Measurements from ENCODE around the gene ITM2C.

ITM2C gene

DNA sequence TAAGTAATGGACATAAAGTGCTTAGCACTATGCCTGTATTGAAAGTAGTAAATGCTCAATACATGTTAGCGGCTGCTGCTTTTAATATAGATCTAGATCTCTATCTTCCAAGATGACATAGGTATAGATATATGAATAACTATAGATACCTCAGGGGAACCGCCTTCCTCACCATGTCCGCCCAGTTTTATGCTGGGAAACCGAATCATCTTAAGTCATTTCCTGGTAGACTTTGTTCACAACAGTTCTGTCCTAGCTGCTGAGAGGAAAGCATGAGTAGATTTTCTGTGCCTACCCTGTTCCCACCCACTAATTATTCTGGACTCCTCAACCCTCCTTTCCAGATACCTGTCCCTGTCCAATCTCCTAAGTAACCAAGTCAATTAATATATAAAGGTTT lies 21.6 kb upstream of the ITM2C start:
- H2BK12ac ChIP-seq (ENCODE audit: low read length) = no peak overlapping the region
- no peak overlapping the region for H4K91ac ChIP-seq (ENCODE audit: low read depth, low read length, poor library complexity)
- no peak overlapping the region for H2AFZ ChIP-seq (ENCODE audit: low read length)
- H3K4me3 ChIP-seq (ENCODE audit: low read length in 2 of 2) = no peak overlapping the region
- H3K4ac ChIP-seq (ENCODE audit: low read length) = no peak overlapping the region
- no peak overlapping the region for H2AK5ac ChIP-seq (ENCODE audit: low read depth, low read length)
- H3K14ac ChIP-seq (ENCODE audit: low read length) = no peak overlapping the region
- no CpG with 5 or more reads among the region's 4 CpGs for WGBS, 2 donors (ENCODE audit: extremely low coverage in 2 of 2, insufficient read length in 2 of 2, insufficient replicate concordance in 1 of 2)
- H4K8ac ChIP-seq (ENCODE audit: low read depth, low read length) = no peak overlapping the region
- H3K4me1 ChIP-seq (ENCODE audit: control insufficient read depth in 2 of 2, insufficient read depth in 1 of 2, low read depth in 1 of 2, low read length in 2 of 2) = no peaks in the 10 kb centered on the region
- H3K27me3 ChIP-seq (ENCODE audit: control insufficient read depth in 3 of 3, insufficient read depth in 3 of 3, low read depth in 1 of 3, low read length in 3 of 3) = no peaks in the 10 kb centered on the region
- H3K79me1 ChIP-seq (ENCODE audit: low read depth, low read length) = no peaks in the 10 kb centered on the region
- H3K4me2 ChIP-seq (ENCODE audit: insufficient read depth, low read length, poor library complexity, severe bottlenecking) = no peak overlapping the region
- H3K36me3 ChIP-seq (replicated peaks in 1 of 2; ENCODE audit: control insufficient read depth in 2 of 2, insufficient read depth in 2 of 2, low read length in 2 of 2) = no peaks in the 10 kb centered on the region
- no peak for DNase-seq (ENCODE audit: low spot score)
- H2BK120ac ChIP-seq (ENCODE audit: low read depth, low read length) = no peak overlapping the region
- H3K9ac ChIP-seq (ENCODE audit: low read depth, low read length, poor library complexity) = no peak overlapping the region
- no peak overlapping the region for H2BK15ac ChIP-seq (ENCODE audit: low read length)
- H3K23ac ChIP-seq (ENCODE audit: low read depth, low read length, poor library complexity) = no peak overlapping the region
- H3K18ac ChIP-seq (ENCODE audit: low read length) = no peak overlapping the region
- no peak overlapping the region for H2BK5ac ChIP-seq (ENCODE audit: low read length)
- no peak overlapping the region for H3K27ac ChIP-seq (replicated peaks; ENCODE audit: low read length)
- H3K9me3 ChIP-seq (replicated peaks in 1 of 2; ENCODE audit: control insufficient read depth in 2 of 2, insufficient read depth in 1 of 2, low read depth in 1 of 2, low read length in 2 of 2) = peaks cover 2 to 9% of the 10 kb centered on the region in 2 donors

GRCh38 chr2:230846360-230846759 lies 18.4 kb upstream of the ITM2C start:
- Histone ChIP-seq H3K36me3 (replicated peaks in 1 of 2; ENCODE audit: control insufficient read depth in 2 of 2, insufficient read depth in 2 of 2, low read length in 2 of 2) (no peaks in the 10 kb centered on the region), H3K18ac (ENCODE audit: low read length) (no peak overlapping the region), H3K27me3 (ENCODE audit: control insufficient read depth in 3 of 3, insufficient read depth in 3 of 3, low read depth in 1 of 3, low read length in 3 of 3) (no peaks in the 10 kb centered on the region), H3K9me3 (replicated peaks in 1 of 2; ENCODE audit: control insufficient read depth in 2 of 2, insufficient read depth in 1 of 2, low read depth in 1 of 2, low read length in 2 of 2) (peaks cover 0 to 6% of the 10 kb centered on the region in 2 donors), H3K27ac (replicated peaks; ENCODE audit: low read length) (no peak overlapping the region), H3K14ac (ENCODE audit: low read length) (no peak overlapping the region), H2BK15ac (ENCODE audit: low read length) (no peak overlapping the region), H3K4me3 (ENCODE audit: low read length in 2 of 2) (no peak overlapping the region), H2BK5ac (ENCODE audit: low read length) (no peak overlapping the region), H3K79me1 (ENCODE audit: low read depth, low read length) (no peaks in the 10 kb centered on the region), H2AK5ac (ENCODE audit: low read depth, low read length) (no peak overlapping the region), H3K4ac (ENCODE audit: low read length) (no peak overlapping the region), H3K23ac (ENCODE audit: low read depth, low read length, poor library complexity) (no peak overlapping the region), H3K9ac (ENCODE audit: low read depth, low read length, poor library complexity) (no peak overlapping the region), H4K91ac (ENCODE audit: low read depth, low read length, poor library complexity) (no peak overlapping the region), H2BK12ac (ENCODE audit: low read length) (no peak overlapping the region), H4K8ac (ENCODE audit: low read depth, low read length) (no peak overlapping the region), H2BK120ac (ENCODE audit: low read depth, low read length) (no peak overlapping the region), H3K4me1 (ENCODE audit: control insufficient read depth in 2 of 2, insufficient read depth in 1 of 2, low read depth in 1 of 2, low read length in 2 of 2) (no peaks in the 10 kb centered on the region), H3K4me2 (ENCODE audit: insufficient read depth, low read length, poor library complexity, severe bottlenecking) (no peak overlapping the region), H2AFZ (ENCODE audit: low read length) (no peak overlapping the region)
- no CpG with 5 or more reads among the region's 6 CpGs for WGBS, 2 donors (ENCODE audit: extremely low coverage in 2 of 2, insufficient read length in 2 of 2, insufficient replicate concordance in 1 of 2)
- DNase-seq (ENCODE audit: low spot score) = no peak

- Histone ChIP-seq H2AFZ (ENCODE audit: low read length) (peak overlapping the region; percentile 86), H2BK120ac (ENCODE audit: low read depth, low read length) (no peak overlapping the region), H3K4me2 (ENCODE audit: insufficient read depth, low read length, poor library complexity, severe bottlenecking) (no peak overlapping the region), H4K91ac (ENCODE audit: low read depth, low read length, poor library complexity) (no peak overlapping the region), H3K23ac (ENCODE audit: low read depth, low read length, poor library complexity) (no peak overlapping the region), H3K14ac (ENCODE audit: low read length) (no peak overlapping the region), H4K8ac (ENCODE audit: low read depth, low read length) (no peak overlapping the region), H2BK15ac (ENCODE audit: low read length) (no peak overlapping the region), H3K9me3 (replicated peaks in 1 of 2; ENCODE audit: control insufficient read depth in 2 of 2, insufficient read depth in 1 of 2, low read depth in 1 of 2, low read length in 2 of 2) (peaks cover 0 to 6% of the 10 kb centered on the region in 2 donors), H3K18ac (ENCODE audit: low read length) (no peak overlapping the region), H3K36me3 (replicated peaks in 1 of 2; ENCODE audit: control insufficient read depth in 2 of 2, insufficient read depth in 2 of 2, low read length in 2 of 2) (no peaks in the 10 kb centered on the region), H3K27me3 (ENCODE audit: control insufficient read depth in 3 of 3, insufficient read depth in 3 of 3, low read depth in 1 of 3, low read length in 3 of 3) (no peaks in the 10 kb centered on the region), H3K4ac (ENCODE audit: low read length) (no peak overlapping the region), H3K27ac (replicated peaks; ENCODE audit: low read length) (no peak overlapping the region), H2AK5ac (ENCODE audit: low read depth, low read length) (no peak overlapping the region), H3K9ac (ENCODE audit: low read depth, low read length, poor library complexity) (no peak overlapping the region), H2BK12ac (ENCODE audit: low read length) (no peak overlapping the region), H2BK5ac (ENCODE audit: low read length) (no peak overlapping the region), H3K4me3 (ENCODE audit: low read length in 2 of 2) (no peak overlapping the region), H3K79me1 (ENCODE audit: low read depth, low read length) (no peaks in the 10 kb centered on the region), H3K4me1 (ENCODE audit: control insufficient read depth in 2 of 2, insufficient read depth in 1 of 2, low read depth in 1 of 2, low read length in 2 of 2) (no peaks in the 10 kb centered on the region)
- DNase-seq (ENCODE audit: low spot score) = no peak
- WGBS, 2 donors (ENCODE audit: extremely low coverage in 2 of 2, insufficient read length in 2 of 2, insufficient replicate concordance in 1 of 2) = no CpG with 5 or more reads among the region's 32 CpGs
Observed at GRCh38 chr2:230847883-230848388, 16.8 kb upstream of the ITM2C start.

DNA sequence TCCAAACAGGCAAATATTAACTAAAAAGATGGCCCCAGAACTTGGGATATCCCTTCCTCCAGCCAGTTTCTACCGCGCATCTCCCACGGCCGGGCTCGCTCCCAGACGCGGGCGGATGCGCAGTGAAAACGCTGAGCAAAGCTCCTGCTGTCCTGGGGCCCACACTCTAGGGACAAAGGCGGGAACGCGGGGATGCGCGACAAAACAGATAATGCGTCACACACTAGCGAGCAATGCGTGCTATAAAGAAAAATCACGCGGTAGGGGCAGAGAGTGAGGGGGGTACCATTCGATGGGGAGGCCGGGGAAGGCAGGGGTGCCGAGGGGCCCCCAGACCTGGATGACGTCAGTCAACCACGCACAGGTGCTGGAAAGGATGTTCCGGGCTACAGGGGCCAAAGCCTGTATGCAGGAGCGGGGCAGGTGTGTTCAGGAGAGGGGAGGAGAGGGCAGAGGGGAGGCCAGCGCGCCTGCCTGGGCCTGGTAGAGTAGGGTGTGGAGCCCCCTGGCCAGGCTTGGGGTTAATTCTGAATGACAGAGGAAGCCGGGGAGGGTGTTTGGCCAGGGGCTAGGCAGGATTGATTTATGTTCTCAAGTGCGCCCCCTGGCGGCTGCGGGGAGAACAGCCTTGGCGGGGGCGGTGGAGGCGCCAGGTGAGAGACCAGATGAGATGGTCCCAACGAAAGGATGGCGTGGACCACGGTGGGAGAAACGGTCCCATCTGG lies 14.9 kb upstream of the ITM2C start:
- Histone ChIP-seq H3K9ac (ENCODE audit: low read depth, low read length, poor library complexity) (peak overlapping the region; percentile 51), H4K91ac (ENCODE audit: low read depth, low read length, poor library complexity) (no peak overlapping the region), H3K4me1 (ENCODE audit: control insufficient read depth in 2 of 2, insufficient read depth in 1 of 2, low read depth in 1 of 2, low read length in 2 of 2) (no peaks in the 10 kb centered on the region), H2AK5ac (ENCODE audit: low read depth, low read length) (peak overlapping the region; percentile 63), H2BK12ac (ENCODE audit: low read length) (no peak overlapping the region), H4K8ac (ENCODE audit: low read depth, low read length) (no peak overlapping the region), H3K23ac (ENCODE audit: low read depth, low read length, poor library complexity) (no peak overlapping the region), H3K27ac (replicated peaks; ENCODE audit: low read length) (no peak overlapping the region), H2BK5ac (ENCODE audit: low read length) (no peak overlapping the region), H3K9me3 (replicated peaks in 1 of 2; ENCODE audit: control insufficient read depth in 2 of 2, insufficient read depth in 1 of 2, low read depth in 1 of 2, low read length in 2 of 2) (peaks cover 0 to 6% of the 10 kb centered on the region in 2 donors), H3K36me3 (replicated peaks in 1 of 2; ENCODE audit: control insufficient read depth in 2 of 2, insufficient read depth in 2 of 2, low read length in 2 of 2) (no peaks in the 10 kb centered on the region), H2AFZ (ENCODE audit: low read length) (no peak overlapping the region), H3K4me2 (ENCODE audit: insufficient read depth, low read length, poor library complexity, severe bottlenecking) (no peak overlapping the region), H3K79me1 (ENCODE audit: low read depth, low read length) (no peaks in the 10 kb centered on the region), H2BK15ac (ENCODE audit: low read length) (peak overlapping the region; percentile 38), H2BK120ac (ENCODE audit: low read depth, low read length) (no peak overlapping the region), H3K14ac (ENCODE audit: low read length) (no peak overlapping the region), H3K18ac (ENCODE audit: low read length) (peak overlapping the region; percentile 13), H3K27me3 (ENCODE audit: control insufficient read depth in 3 of 3, insufficient read depth in 3 of 3, low read depth in 1 of 3, low read length in 3 of 3) (no peaks in the 10 kb centered on the region), H3K4ac (ENCODE audit: low read length) (no peak overlapping the region), H3K4me3 (ENCODE audit: low read length in 2 of 2) (no peak overlapping the region)
- DNase-seq (ENCODE audit: low spot score) = no peak
- WGBS, 2 donors (ENCODE audit: extremely low coverage in 2 of 2, insufficient read length in 2 of 2, insufficient replicate concordance in 1 of 2) = no CpG with 5 or more reads among the region's 40 CpGs
